Lung (tissue), 12 donors: Measurements from ENCODE around the gene SHFL. TPM values are rescaled to one million over a fixed set of nuclear protein-coding genes. Genes with fewer than 3 reads are reported as not detected.

Source experiments
- ATAC-seq: fragments of 200-7000 bp; cut with Tn5 transposase; one replicate; pipeline ENCODE4 v1.9.1; 2020; ENCODE audit warnings: moderate number of reproducible peaks; ENCODE audit not compliant: insufficient read depth, low FRiP score
- DNase-seq, 3 donors: peaks; one replicate each; pipeline ENCODE4 v3.0.0-alpha.2; 2013 to 2017
- H3K27ac ChIP-seq, 2 donors: one replicate each; pipeline ENCODE4 v1.5.1; 2013; ENCODE audit warnings: mild to moderate bottlenecking in 2 of 2, moderate library complexity in 2 of 2, control low read depth in 1 of 2, inconsistent platforms in 1 of 2, low read depth in 1 of 2, low read length in 1 of 2
- H3K27me3 ChIP-seq, 3 donors: one replicate each; pipeline ENCODE4 v1.5.1; 2013; ENCODE audit warnings: low read length in 2 of 3; ENCODE audit not compliant: control insufficient read depth in 3 of 3, insufficient read depth in 3 of 3
- H3K36me3 ChIP-seq, 4 donors: one replicate each; pipeline ENCODE4 v1.5.1; 2013; ENCODE audit warnings: low read length in 4 of 4, mild to moderate bottlenecking in 1 of 4, moderate library complexity in 1 of 4; ENCODE audit not compliant: control insufficient read depth in 4 of 4, insufficient read depth in 4 of 4
- H3K4me1 ChIP-seq, 5 donors: one replicate each; pipeline ENCODE4 v1.5.1; 2013; ENCODE audit warnings: low read length in 5 of 5, mild to moderate bottlenecking in 2 of 5, moderate library complexity in 1 of 5; ENCODE audit not compliant: control insufficient read depth in 5 of 5, insufficient read depth in 5 of 5
- H3K4me3 ChIP-seq: one replicate; pipeline ENCODE4 v1.5.1; 2013; ENCODE audit warnings: mild to moderate bottlenecking, control low read depth, moderate library complexity
- H3K9ac ChIP-seq, 2 donors: one replicate each; pipeline ENCODE4 v1.5.1; 2013; ENCODE audit warnings: low read length in 2 of 2, control low read depth in 1 of 2; ENCODE audit not compliant: insufficient read depth in 1 of 2
- H3K9me3 ChIP-seq, 4 donors: one replicate each; pipeline ENCODE4 v1.5.1; 2013; ENCODE audit warnings: low read length in 3 of 4, mild to moderate bottlenecking in 1 of 4, moderate library complexity in 1 of 4; ENCODE audit not compliant: control insufficient read depth in 4 of 4, insufficient read depth in 3 of 4
- CTCF ChIP-seq: IDR thresholded peaks from 2 replicates; pipeline ENCODE4 v1.5.1; 2012; ENCODE audit warnings: mild to moderate bottlenecking; ENCODE audit errors: control extremely low read depth, extremely low read depth
- WGBS, 2 donors: extraction: QIAGEN DNeasy Blood & Tissue Kit; methylation state at CpG; one replicate each; pipeline ENCODE4 v1.1.7; 2013; 5-methylcytosine and 5-hydroxymethylcytosine counted together
- polyA plus RNA-seq, 2 donors: library from polyadenylated mRNA; stranded (reverse); fragments of 200-250 nt; gene quantifications; one replicate each; pipeline ENCODE4 v1.2.1, GENCODE V29; 2013
- total RNA-seq, 2 donors: library from RNA; depleted of rRNA in 1 of 2; stranded (reverse); fragments of >200 nt in 1 of 2; gene quantifications; one replicate each; pipeline ENCODE4 v1.2.1, GENCODE V29; 2014 to 2021
- donor health status: control.
- donor health status: control.
- donor health status: Bipolar disorder and iron deficiency.
- donor health status: healthy.
- donor health status: DM: yes; HTN: yes; CAD: no.

Gene SHFL
- total and polyA plus RNA-seq, 4 donors: 21.2 to 43.5 (median 33.3) TPM

DNA sequence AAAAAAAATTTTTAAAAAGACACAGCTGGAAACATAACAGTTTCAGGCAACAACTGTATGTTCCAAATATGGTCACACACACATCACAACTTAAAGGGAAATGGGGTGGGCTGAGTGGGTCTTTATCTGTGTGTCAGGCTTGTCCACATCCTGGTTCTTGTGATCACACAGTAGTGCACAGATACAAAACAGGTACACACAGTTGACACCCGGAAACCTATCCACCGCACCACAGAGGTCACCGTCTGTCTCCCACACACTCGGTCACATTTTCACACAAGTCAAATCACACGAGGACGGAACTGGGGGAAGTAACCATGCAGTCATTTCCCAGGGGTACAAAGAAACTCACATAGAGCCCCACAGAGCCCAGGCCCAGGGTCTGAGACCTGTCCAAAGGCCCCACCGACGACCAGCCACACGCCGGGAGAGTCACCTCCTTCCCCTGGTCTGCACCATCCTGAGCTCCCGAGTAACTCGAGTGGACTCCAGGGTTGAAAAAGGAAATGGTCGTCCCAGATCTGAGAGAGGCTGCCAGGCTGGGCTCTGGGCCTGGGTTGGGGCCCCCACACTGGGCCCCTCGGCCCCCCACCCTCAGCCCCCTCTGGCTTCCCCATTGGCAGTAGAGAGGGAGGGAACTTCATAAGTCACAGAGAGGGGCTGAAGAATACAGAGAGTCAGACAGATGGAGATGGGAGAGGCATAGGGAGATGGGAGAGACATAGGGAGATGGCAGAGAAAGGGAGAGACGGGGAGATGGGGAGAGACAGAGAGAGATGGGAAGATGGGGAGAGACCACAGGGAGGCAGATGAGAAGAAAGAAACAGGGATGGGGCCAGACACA is 18.8 kb downstream of the SHFL start:
- H3K27ac ChIP-seq: peak overlapping the region in 1 of 2 donors; percentile 32
- peaks cover 4 to 18% (median 17%) of the 10 kb centered on the region in 4 donors for H3K36me3 ChIP-seq
- ATAC-seq (no peak), DNase-seq (peak; percentile 32 to 71 (median 71))
- peaks cover 0 to 25% (median 5%) of the 10 kb centered on the region in 5 donors for H3K4me1 ChIP-seq
- 20 to 43% methylated on average over 15 of the region's 15 CpGs for WGBS, 2 donors
- H3K4me3 ChIP-seq: no peak overlapping the region
- no peak for TF ChIP-seq CTCF
- H3K9ac ChIP-seq: no peak overlapping the region
- no peaks in the 10 kb centered on the region for H3K27me3 ChIP-seq
- no peaks in the 10 kb centered on the region for H3K9me3 ChIP-seq

- Histone ChIP-seq H3K4me3 (no peak overlapping the region), H3K4me1 (peaks cover 0 to 25% (median 5%) of the 10 kb centered on the region in 5 donors), H3K27ac (peak overlapping the region in 1 of 2 donors; percentile 37), H3K9ac (no peak overlapping the region), H3K27me3 (no peaks in the 10 kb centered on the region), H3K9me3 (no peaks in the 10 kb centered on the region), H3K36me3 (peaks cover 4 to 25% (median 18%) of the 10 kb centered on the region in 4 donors)
- DNase-seq (peak in 1 of 3 donors; percentile 27), ATAC-seq (no peak)
- no peak for TF ChIP-seq CTCF
- WGBS, 2 donors: 27 to 37% methylated on average over 15 to 16 of the region's 16 CpGs
Observed at GRCh38 chr19:10105509-10106099, 19.5 kb downstream of the SHFL start.

DNA sequence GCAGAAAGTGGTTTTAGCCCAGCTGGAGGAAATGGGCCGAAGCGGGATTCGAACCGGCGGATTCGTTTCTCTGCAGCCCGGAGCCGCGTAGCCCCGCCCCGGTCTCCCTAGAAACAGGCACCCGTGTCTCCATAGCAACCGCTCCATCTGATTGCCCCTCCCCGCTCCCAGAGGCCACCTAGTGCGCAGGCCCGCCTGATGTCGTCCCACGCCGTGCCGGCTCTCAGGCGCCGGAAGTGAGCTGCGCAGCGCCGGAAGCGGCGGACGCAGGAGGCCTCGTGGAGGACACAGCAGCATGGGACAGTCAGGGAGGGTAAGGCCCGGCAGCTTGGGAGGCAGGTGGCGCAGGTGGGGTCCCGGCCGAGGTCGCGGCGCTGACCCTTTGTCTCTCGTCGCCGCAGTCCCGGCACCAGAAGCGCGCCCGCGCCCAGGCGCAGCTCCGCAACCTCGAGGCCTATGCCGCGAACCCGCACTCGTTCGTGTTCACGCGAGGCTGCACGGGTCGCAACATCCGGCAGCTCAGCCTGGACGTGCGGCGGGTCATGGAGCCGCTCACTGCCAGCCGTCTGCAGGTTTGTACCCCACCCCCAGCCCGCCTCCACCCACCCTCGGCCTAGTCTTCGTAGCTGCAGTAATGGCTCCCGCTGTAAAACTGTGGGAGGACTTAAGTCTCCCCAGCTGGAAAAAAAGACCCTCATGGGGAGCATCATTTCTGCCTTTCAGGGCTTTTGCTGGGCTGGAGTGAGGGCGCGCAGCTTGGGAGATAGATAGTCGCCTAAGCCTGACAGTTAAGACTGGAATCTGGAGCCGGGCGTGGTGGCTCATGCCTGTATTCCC is 20.2 kb downstream of the SHFL start, which contains the start of gene PPAN:
TSS of gene PPAN (plus strand) at position 263 of the 837 bp plus-strand sequence. CDS start at position 296, 33 bp downstream.
- ATAC-seq: peak; percentile 97
- Histone ChIP-seq H3K36me3 (peaks cover 10 to 32% (median 18%) of the 10 kb centered on the region in 4 donors), H3K27ac (peak within 1 kb of the TSS; percentile 63 to 86), H3K9me3 (no peaks in the 10 kb centered on the region), H3K27me3 (no peaks in the 10 kb centered on the region), H3K4me1 (peaks cover 0 to 25% (median 5%) of the 10 kb centered on the region in 5 donors), H3K9ac (peak within 1 kb of the TSS in 1 of 2 donors; percentile 63), H3K4me3 (peak within 1 kb of the TSS; percentile 88)
- 1 to 2% methylated on average over 67 to 71 of the region's 71 CpGs for WGBS, 2 donors
- TF ChIP-seq CTCF: no peak
- DNase-seq: peak; percentile 98 to 99 (median 99)
